Stimulated activated CD8-positive, alpha-beta memory T cell treated with anti-CD3 and anti-CD28 coated beads, Interleukin-15, amount 100 ng/mL, for 1 hour (primary cell): Measurements from ENCODE around the gene NDUFV2.
"Not testable (repeated sequence)": the region's sequence is repeated elsewhere in the genome, so short reads cannot be mapped to it uniquely, and the experiment has no call there.

Experiments
- DNase-seq: peaks from one replicate; pipeline ENCODE4 v3.0.0-alpha.2; 2020; ENCODE audit warnings: low read depth

Gene NDUFV2

GRCh38 chr18:9091066-9091476 is 11.4 kb upstream of the NDUFV2 start:
- DNase-seq = no peak

GRCh38 chr18:9092665-9093064 is 9.8 kb upstream of the NDUFV2 start:
- no peak for DNase-seq

GRCh38 chr18:9093109-9093508 is 9.4 kb upstream of the NDUFV2 start:
- DNase-seq = not testable (repeated sequence)

GRCh38 chr18:9094307-9095226 is 7.9 kb upstream of the NDUFV2 start:
- DNase-seq = no peak

GRCh38 chr18:9095297-9096006 is 7.0 kb upstream of the NDUFV2 start:
- no peak for DNase-seq

GRCh38 chr18:9096007-9096371 is 6.5 kb upstream of the NDUFV2 start:
- DNase-seq = no peak

GRCh38 chr18:9096685-9097084 is 5.8 kb upstream of the NDUFV2 start:
- DNase-seq = no peak

GRCh38 chr18:9097349-9097748 is 5.2 kb upstream of the NDUFV2 start:
- DNase-seq = no peak

- DNase-seq = no peak
Observed at GRCh38 chr18:9100796-9101195, 1.7 kb upstream of the NDUFV2 start.

GRCh38 chr18:9101730-9102507 is 580 bp upstream of the NDUFV2 start:
- no peak for DNase-seq

GRCh38 chr18:9103376-9103873 is 926 bp downstream of the NDUFV2 start:
- DNase-seq = no peak

- no peak for DNase-seq
Observed at GRCh38 chr18:9104244-9104901, 1.9 kb downstream of the NDUFV2 start.

- DNase-seq = no peak
Observed at GRCh38 chr18:9105420-9105819, 2.9 kb downstream of the NDUFV2 start.

GRCh38 chr18:9106094-9106493 is 3.6 kb downstream of the NDUFV2 start:
- no peak for DNase-seq

- no peak for DNase-seq
Observed at GRCh38 chr18:9106800-9107584, 4.5 kb downstream of the NDUFV2 start.

- no peak for DNase-seq
Observed at GRCh38 chr18:9108911-9109310, 6.4 kb downstream of the NDUFV2 start.

- no peak for DNase-seq
Observed at GRCh38 chr18:9109523-9109922, 7.0 kb downstream of the NDUFV2 start.

GRCh38 chr18:9113468-9114149 is 11.1 kb downstream of the NDUFV2 start:
- no peak for DNase-seq

GRCh38 chr18:9115984-9116383 is 13.5 kb downstream of the NDUFV2 start:
- no peak for DNase-seq
